HepG2 (cell line): ENCODE measurements around the gene SLC16A13. TPM values are rescaled to one million over a fixed set of nuclear protein-coding genes. Genes with fewer than 3 reads are reported as not detected.

Experiments
- ARHGAP35 ChIP-seq: sonication (generic); formaldehyde crosslinking; IDR thresholded peaks from 2 replicates; pipeline ENCODE4 v1.9.0; 2022; ENCODE audit warnings: mild to moderate bottlenecking, inconsistent platforms, moderate library complexity, missing genetic modification reagents, borderline replicate concordance
- ARID3A ChIP-seq: IDR thresholded peaks from 2 replicates; pipeline ENCODE4 v1.6.1; 2012; ENCODE audit warnings: low read depth, low read length, improper control_type of control experiment
- CCDC6 ChIP-seq: sonication (generic); formaldehyde crosslinking; IDR thresholded peaks from 2 replicates; pipeline ENCODE4 v1.8.1; 2022; ENCODE audit warnings: mild to moderate bottlenecking, missing genetic modification reagents, moderate library complexity
- CHD2 ChIP-seq: IDR thresholded peaks from 2 replicates; pipeline ENCODE4 v1.6.1; 2011; ENCODE audit warnings: low read depth, low read length, improper control_type of control experiment
- FOXC1 ChIP-seq: sonication (generic); formaldehyde crosslinking; IDR thresholded peaks from 2 replicates; pipeline ENCODE4 v1.8.0; 2022; ENCODE audit warnings: mild to moderate bottlenecking, missing genetic modification reagents, borderline replicate concordance
- KLF15 ChIP-seq: sonication (generic); formaldehyde crosslinking; IDR thresholded peaks from 2 replicates; pipeline ENCODE4 v1.8.1; 2023; ENCODE audit warnings: borderline replicate concordance, mild to moderate bottlenecking, inconsistent platforms, missing genetic modification reagents, mixed read lengths
- NFE2L2 ChIP-seq: fragments of 150-350 bp; IDR thresholded peaks from 2 replicates; pipeline ENCODE4 v1.6.1; 2014; ENCODE audit warnings: low read length
- NR0B2 ChIP-seq: sonication (generic); formaldehyde crosslinking; IDR thresholded peaks from 2 replicates; pipeline ENCODE4 v1.4.0; 2020; ENCODE audit warnings: mild to moderate bottlenecking, missing genetic modification reagents
- SNAI1 ChIP-seq: sonication (generic); formaldehyde crosslinking; IDR thresholded peaks from 2 replicates; pipeline ENCODE4 v1.5.0; 2020; ENCODE audit warnings: mild to moderate bottlenecking, missing genetic modification reagents, borderline replicate concordance
- TMF1 ChIP-seq: sonication (generic); formaldehyde crosslinking; IDR thresholded peaks from 2 replicates; pipeline ENCODE4 v1.8.1; 2022; ENCODE audit warnings: low read depth, missing genetic modification reagents
- UBTF ChIP-seq: sonication (generic); formaldehyde crosslinking; IDR thresholded peaks from 2 replicates; pipeline ENCODE4 v1.4.0; 2020; ENCODE audit warnings: mild to moderate bottlenecking, missing genetic modification reagents
- ZBTB39 ChIP-seq: sonication (generic); formaldehyde crosslinking; IDR thresholded peaks from 2 replicates; pipeline ENCODE4 v1.5.0; 2020; ENCODE audit warnings: missing genetic modification reagents
- ZBTB44 ChIP-seq: sonication (generic); formaldehyde crosslinking; IDR thresholded peaks from 2 replicates; pipeline ENCODE4 v1.4.0; 2020; ENCODE audit warnings: missing genetic modification reagents
- ZNF580 ChIP-seq: IDR thresholded peaks from 2 replicates; pipeline ENCODE4 v1.6.1; 2016; ENCODE audit warnings: low read depth, borderline replicate concordance
- ZNF749 ChIP-seq: sonication (generic); formaldehyde crosslinking; IDR thresholded peaks from 2 replicates; pipeline ENCODE4 v1.8.0; 2022; ENCODE audit warnings: mild to moderate bottlenecking, missing genetic modification reagents, moderate library complexity, borderline replicate concordance
- ZXDC ChIP-seq: sonication (generic); formaldehyde crosslinking; IDR thresholded peaks from 2 replicates; pipeline ENCODE4 v1.5.0; 2020; ENCODE audit warnings: mild to moderate bottlenecking, missing genetic modification reagents
- polyA plus RNA-seq, 8 experiments: library from polyadenylated mRNA; depleted of rRNA in 3 of 8; stranded (reverse) in 7 of 8; unstranded in 1 of 8; fragments of >200 nt; fragmentation: Illumina TruSeq in 4 of 8; extraction: Trizol in 4 of 8; gene quantifications; 2 replicates each; pipeline versions ENCODE4 v1.2.1 to v1.2.3, GENCODE V29; 2011 to 2016; ENCODE audit warnings: low read depth in 4 of 8, missing spikeins in 1 of 8, mixed read lengths in 1 of 8; ENCODE audit not compliant: insufficient read depth in 1 of 8
- total RNA-seq, 5 experiments: library from RNA; depleted of rRNA; stranded (reverse); fragments of >200 nt; fragmentation: Illumina TruSeq; extraction: Trizol; gene quantifications; 2 replicates each; pipeline ENCODE4 v1.2.3, GENCODE V29; 2016; ENCODE audit warnings: low read depth in 1 of 5

The SLC16A13 gene
- total and polyA plus RNA-seq, 2 of the 13 experiments (the other 11 are each of a cell fraction or from before 2014, with no cell fraction given): 2.2 to 3.0 TPM

- TF ChIP-seq ZBTB39 (CRISPR knock-in tag) (0 out of 2 replicates have a peak, but pooled peaks have one; percentile 26), UBTF (CRISPR knock-in tag) (peak; percentile 89), TMF1 (CRISPR knock-in tag) (no peak), NFE2L2 (no peak), ZXDC (0 out of 2 replicates have a peak, but pooled peaks have one; percentile 62), ARHGAP35 (CRISPR knock-in tag) (no peak; the same call in 1 of the 2 replicates), CHD2 (no peak), SNAI1 (peak; percentile 66; the same call in 1 of the 2 replicates), ARID3A (no peak), CCDC6 (CRISPR knock-in tag) (no peak), KLF15 (CRISPR knock-in tag) (no peak), NR0B2 (CRISPR knock-in tag) (no peak), ZNF749 (no peak), ZNF580 (CRISPR knock-in tag) (no peak; the same call in 1 of the 2 replicates), FOXC1 (CRISPR knock-in tag) (peak; percentile 67; the same call in 1 of the 2 replicates), ZBTB44 (CRISPR knock-in tag) (no peak)
Observed at GRCh38 chr17:7035591-7036368, at the start of gene SLC16A13 (continued).
